DMS53 treated with DMSO at 0.1 percent for 48 hours (cell line): ENCODE measurements around the gene GAK.

ENCODE experiments used
- DNase-seq: peaks from one replicate; lab custom pipeline; 2025; ENCODE audit not compliant: unreplicated experiment; lab: John Stamatoyannopoulos, UW

Gene GAK

DNA sequence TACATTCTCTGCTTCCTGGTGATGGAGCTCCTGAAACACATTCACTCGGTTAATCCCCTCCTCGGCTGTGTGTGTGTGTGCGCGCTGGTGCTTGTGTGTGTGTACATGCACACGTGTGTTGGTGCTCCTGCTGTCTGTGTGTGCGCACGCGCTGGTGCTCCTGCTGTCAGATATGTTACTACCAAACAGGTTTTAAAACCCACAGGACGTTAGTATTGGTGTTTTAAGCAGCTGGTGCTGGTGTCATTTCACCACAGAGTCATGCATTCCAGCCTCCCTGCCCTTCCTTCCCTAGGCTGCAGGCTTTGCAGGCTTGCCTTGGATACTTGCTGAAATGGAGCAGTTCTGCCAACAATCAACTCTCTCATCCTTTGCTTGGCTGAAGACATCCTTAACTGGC, 58.1 kb downstream of the GAK start:
- no peak for DNase-seq

DNA sequence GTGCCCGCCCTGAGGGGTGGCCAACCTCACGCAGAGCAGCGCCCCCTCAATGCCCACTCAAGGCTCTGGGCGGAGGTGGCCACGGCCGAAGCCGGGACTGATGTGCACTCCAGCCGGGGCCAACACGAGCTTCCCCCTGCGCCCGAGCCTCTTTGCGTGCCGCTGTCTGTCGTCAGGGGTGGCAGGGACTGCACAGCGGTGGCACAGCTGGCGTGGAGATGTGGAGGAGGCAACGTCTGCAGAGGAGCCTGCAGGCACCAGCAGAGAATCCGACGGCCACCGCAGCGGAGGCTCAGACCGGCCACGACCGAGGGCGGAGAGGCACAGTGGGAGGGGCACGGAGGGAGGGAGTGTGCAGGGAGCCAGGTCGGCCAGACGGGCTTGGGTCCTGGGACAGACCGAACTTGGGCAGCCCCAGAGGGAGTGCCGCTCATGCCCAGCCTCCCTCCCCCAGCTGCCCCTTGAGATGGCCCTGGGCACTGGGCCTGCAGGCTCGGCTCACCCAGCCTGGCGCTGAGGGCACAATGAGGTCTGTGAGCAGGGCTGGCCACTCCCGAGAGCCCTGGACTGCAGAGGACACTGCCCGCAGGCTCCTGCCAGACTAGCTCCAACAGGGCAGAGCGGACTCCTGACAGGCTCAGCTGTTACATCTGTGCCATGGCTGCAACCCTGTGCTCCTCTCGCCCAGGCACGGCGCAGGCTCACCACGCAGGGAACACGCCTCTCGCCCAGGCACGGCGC, 59.7 kb downstream of the GAK start:
- no peak for DNase-seq

GRCh38 chr4:871484-871883, 60.6 kb downstream of the GAK start:
- no peak for DNase-seq

DNA sequence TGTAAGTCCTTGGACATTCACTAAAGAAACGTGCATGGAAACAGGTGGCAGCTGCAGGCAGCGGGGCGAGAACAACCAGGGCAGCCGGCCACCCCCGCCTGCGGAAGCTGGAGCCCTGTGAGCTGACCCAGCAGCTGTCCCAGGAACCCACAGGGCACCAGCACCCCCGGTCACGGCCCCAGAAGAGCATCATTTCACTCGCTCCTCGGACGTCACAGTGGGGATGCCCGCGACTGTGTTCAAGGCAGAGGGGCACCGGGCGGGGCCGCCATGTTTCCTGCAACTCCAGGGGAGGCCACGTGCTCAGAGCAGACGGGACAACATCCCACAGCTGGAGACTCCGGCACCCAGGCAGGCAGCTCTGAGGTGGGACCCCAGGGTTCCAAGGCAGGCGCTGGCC, 61.2 kb downstream of the GAK start:
- no peak for DNase-seq

DNA sequence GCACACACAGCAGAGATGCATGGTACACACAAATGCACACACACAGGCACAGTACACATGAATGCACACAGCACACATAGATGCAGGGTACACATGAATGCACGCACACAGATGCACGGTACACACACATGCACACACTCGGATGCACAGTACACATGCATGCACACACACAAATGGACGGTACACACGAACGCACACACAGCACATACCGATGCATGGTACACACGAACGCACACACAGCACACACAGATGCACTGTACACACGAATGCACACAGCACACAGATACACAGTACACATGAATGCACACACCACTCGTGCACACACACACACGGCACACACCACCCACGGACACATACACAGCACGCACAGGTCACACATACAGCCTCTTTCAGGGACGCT, 62.3 kb downstream of the GAK start:
- no peak for DNase-seq

GRCh38 chr4:868421-868820, 63.7 kb downstream of the GAK start:
- DNase-seq = no peak

- no peak for DNase-seq
These were observed 64.4 kb downstream of the GAK start for GRCh38 chr4:867526-868250.

DNA sequence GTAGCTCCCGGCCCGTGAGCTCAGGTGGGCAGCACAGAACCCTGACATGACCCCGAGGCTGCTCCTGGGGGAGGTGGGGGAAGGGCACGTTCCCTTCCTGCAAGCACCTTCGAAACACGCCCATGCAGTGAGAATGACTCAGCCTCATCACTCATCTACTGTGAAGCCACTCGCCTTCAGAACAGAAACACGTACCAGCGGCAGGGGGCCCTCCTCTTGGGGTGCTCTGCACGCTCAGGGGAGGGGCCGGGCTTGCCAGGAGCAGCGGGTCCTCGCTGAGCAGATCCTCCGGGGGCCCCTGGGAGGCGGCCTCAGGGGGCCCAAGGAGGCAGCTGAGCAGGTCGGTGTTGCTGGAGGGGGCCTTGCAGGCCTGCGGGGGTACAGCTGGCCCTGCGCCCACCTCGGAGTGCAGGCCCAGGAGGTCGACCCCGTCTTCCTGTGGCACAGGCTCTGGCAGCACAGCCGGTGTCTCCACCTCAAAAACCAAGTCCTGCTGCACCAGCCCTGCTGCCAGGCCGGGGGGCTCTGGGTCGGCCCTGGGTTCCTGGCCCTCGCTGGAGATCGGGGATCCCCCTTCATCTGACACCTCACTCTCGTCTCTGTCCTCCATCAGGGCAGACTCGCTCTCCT, 65.2 kb downstream of the GAK start:
- no peak for DNase-seq

DNA sequence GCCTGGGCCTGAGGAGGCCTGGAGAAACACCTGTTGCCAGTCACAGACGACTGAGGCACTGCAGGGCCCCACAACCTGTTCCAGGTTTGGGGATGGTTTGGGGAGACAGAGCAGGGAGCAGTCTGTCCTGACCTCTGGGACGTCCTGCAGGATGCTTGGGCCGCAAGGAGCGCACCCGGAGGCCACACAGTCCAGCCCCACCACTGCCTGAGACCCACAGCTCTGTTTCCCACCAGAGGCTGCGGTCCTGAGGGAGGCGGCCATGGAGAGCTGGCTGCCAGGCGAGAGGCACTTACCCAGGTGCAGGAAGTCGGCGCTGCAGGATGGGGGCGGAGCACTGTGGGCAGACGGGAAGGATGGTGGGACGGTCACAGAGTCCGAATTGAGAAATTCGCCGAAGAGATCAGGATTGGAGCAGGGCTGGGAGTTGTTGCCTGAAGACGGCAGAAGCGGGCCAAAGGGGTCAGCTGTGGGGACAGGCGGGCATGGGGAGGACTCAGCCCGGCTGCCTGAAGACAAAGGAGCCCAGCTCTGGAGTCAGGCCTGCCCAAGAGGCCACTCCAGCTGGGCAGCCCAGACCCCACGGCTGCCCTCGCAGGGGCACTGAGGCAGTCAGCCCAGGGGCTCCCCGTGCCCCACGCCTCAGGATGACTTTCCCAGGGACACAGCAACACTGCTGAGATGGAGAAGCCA, 65.9 kb downstream of the GAK start:
- DNase-seq = no peak

DNA sequence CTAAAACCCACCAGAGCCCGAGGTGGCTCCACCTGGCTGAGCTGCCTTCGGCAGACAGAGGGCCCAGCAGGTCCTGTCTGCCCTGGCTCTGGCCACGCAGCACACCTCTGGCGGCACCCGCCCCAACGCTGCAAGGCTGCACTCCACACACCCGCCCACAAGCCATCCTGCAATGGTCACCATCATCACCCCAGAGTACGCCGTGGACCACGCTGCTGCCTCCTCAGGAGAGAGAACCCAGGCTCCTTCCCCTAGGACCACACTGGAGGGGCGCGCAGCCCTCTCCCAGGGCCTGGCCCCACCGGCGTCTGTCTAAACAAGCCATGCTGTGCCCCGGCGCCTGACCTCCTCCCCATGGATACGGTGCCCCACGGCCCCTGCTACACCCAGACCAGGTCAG, 66.5 kb downstream of the GAK start:
- no peak for DNase-seq

DNA sequence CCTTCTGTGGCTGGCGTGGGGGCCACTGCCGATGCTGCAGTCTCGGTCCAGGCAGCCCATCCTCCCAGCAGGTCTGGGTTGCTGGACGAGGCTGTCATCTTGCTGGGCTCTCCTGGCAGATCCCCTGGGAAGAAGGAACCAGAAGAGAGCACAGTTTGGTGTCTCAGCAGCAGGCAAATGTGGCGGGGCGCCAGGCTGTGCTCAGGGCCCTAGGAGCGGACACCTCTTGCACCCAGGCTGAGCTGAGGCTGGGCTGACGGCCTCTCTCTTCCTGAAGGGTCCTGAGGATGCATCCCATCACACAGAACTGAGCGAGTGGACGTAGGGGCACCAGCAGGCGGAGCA, 67.0 kb downstream of the GAK start:
- no peak for DNase-seq

- DNase-seq = no peak
These were observed 67.5 kb downstream of the GAK start for GRCh38 chr4:864456-865120.

DNA sequence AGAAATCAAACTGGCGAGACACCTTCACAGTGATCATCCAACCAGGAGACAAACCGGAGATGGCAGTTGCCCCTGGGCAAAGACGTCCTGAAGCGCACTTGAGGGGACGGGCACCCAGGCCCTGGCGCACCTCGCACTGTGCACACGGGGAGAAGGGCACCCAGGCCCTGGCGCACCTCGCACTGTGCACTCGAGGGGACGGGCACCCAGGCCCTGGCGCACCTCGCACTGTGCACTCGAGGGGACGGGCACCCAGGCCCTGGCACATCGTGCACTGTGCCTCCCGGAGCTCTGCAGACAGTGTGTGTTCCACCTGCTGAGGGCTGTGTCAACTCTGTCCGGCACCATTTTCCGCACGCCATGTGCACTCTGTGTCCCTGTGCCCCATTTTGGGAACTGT, 71.6 kb downstream of the GAK start:
- no peak for DNase-seq

DNA sequence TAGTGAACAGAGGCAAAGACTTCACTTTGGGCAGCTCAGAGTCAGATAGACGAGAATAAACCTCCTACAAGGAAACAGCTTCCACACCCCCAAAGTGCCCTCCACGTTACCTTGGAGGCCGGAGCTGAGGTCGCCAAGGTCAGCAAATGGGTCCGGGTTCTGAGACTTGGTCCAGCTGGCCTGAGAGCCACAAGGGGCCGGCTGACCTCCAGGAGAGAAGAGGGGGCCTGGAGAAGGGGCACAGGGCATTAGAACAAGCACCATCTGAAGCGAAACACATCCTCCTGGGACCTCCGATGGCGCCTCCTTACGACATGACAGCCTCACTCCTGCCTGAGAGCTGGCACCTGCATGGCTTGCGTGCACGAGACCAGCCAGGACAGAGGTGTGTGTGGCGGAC, 72.6 kb downstream of the GAK start:
- DNase-seq = no peak

DNA sequence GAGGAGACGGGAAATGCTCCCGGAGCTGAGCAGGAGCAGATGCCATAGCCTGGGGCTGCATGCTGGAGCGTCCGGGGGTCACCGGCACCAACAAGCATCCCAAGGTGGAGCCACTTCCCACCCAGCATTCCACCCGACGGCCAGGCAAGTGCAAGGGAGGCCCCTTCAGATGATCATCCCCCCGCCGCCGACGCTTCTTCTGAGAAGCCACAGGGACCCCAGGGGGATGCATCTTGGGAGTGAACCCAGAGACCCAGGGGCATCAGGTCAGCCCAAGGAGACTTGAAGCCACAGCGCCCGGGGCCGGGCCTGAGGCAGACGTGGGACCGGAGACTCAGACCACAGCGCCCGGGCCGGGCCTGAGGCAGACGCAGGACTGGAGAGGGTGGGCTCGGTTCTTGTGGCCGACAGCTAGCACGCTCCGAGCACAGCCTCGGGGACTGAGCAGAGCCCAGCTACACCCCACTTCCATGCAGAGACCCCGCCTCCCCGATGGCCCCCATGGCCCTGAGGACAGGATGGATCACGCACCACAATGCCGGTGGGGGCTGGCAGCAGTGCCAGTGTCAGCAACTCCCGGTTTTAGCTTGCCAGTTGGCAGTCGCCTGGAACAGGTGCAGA, 73.2 kb downstream of the GAK start:
- DNase-seq = no peak

- DNase-seq = no peak
These were observed 74.1 kb downstream of the GAK start for GRCh38 chr4:858041-858481.

- DNase-seq = no peak
These were observed 74.7 kb downstream of the GAK start for GRCh38 chr4:857461-857860.

GRCh38 chr4:856225-856901, 75.8 kb downstream of the GAK start:
- no peak for DNase-seq

DNA sequence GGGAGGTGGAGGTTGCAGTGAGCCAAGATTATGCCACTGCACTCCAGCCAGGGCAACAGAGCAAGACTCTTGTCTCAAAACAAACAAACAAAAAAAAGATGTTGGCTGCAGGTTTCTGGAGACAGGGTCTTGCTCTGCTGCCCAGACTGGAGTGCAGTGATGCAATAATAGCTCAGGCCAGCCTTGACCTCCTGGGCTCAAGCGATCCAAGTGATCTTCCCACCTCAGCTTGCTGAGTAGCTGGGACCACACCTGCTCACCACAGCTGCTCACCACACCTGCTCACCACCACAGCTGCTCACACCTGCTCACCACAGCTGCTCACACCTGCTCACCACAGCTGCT, 76.3 kb downstream of the GAK start:
- DNase-seq = no peak

GRCh38 chr4:854356-854755, 77.8 kb downstream of the GAK start:
- DNase-seq = no peak
